HG03280 (cell line): Measurements from ENCODE around the gene APOA1.
"Not testable (repeated sequence)": the region's sequence is repeated elsewhere in the genome, so short reads cannot be mapped to it uniquely, and the experiment has no call there.

ENCODE experiments used
- ATAC-seq: cut with Tn5 transposase; IDR thresholded peaks from one replicate; pipeline ENCODE4 v1.9.1; 2021; ENCODE audit warnings: mild to moderate bottlenecking, moderate library complexity; ENCODE audit not compliant: unreplicated experiment

Gene APOA1

GRCh38 chr11:116821050-116821918, 16.1 kb downstream of the APOA1 start:
- ATAC-seq = no peak

- ATAC-seq = no peak
These were observed 18.4 kb downstream of the APOA1 start for GRCh38 chr11:116819049-116819448.

GRCh38 chr11:116814502-116814901, 22.9 kb downstream of the APOA1 start:
- ATAC-seq = no peak

- ATAC-seq = no peak
These were observed 23.5 kb downstream of the APOA1 start for GRCh38 chr11:116813781-116814471.

GRCh38 chr11:116813170-116813569, 24.3 kb downstream of the APOA1 start:
- ATAC-seq = no peak

GRCh38 chr11:116812109-116812508, 25.3 kb downstream of the APOA1 start:
- ATAC-seq = no peak

GRCh38 chr11:116811194-116811593, 26.2 kb downstream of the APOA1 start:
- no peak for ATAC-seq

- no peak for ATAC-seq
These were observed 28.9 kb downstream of the APOA1 start for GRCh38 chr11:116808262-116809175.

- ATAC-seq = no peak
These were observed 29.7 kb downstream of the APOA1 start for GRCh38 chr11:116807601-116808261.

- no peak for ATAC-seq
These were observed 33.4 kb downstream of the APOA1 start for GRCh38 chr11:116804001-116804400.

GRCh38 chr11:116801662-116802061, 35.8 kb downstream of the APOA1 start:
- ATAC-seq = not testable (repeated sequence)

- ATAC-seq = no peak
These were observed 36.8 kb downstream of the APOA1 start for GRCh38 chr11:116800610-116801009.

- ATAC-seq = no peak
These were observed 39.1 kb downstream of the APOA1 start for GRCh38 chr11:116798368-116798767.

- ATAC-seq = no peak
These were observed 39.6 kb downstream of the APOA1 start for GRCh38 chr11:116797816-116798215.

- ATAC-seq = no peak
These were observed 40.9 kb downstream of the APOA1 start for GRCh38 chr11:116796548-116796947.

- no peak for ATAC-seq
These were observed 42.6 kb downstream of the APOA1 start for GRCh38 chr11:116794851-116795250.

GRCh38 chr11:116793772-116794097, 43.7 kb downstream of the APOA1 start:
- ATAC-seq = no peak

GRCh38 chr11:116792869-116793771, 44.3 kb downstream of the APOA1 start:
- ATAC-seq = no peak

- ATAC-seq = no peak
These were observed 45.1 kb downstream of the APOA1 start for GRCh38 chr11:116792144-116792868.
